SK-N-SH (cell line): ENCODE measurements around the gene GRIN2C. TPM values are rescaled to one million over a fixed set of nuclear protein-coding genes. Genes with fewer than 3 reads are reported as not detected.

Source experiments
- CTCF ChIA-PET: fragments of 300-600, 350-600 bp; formaldehyde crosslinking; extraction: SDS; loops from one replicate; lab custom pipeline; 2021; lab: Yijun Ruan, JAX
- POLR2A ChIA-PET: fragments of 350-600 bp; sonication (Branson Sonifier 250); formaldehyde crosslinking; extraction: SDS; loops from one replicate; lab custom pipeline; 2020; ENCODE audit warnings: antibody characterized with exemption, inconsistent platforms; lab: Yijun Ruan, JAX
- DNase-seq: peaks from one replicate; pipeline ENCODE4 v3.0.0; 2012
- H2AFZ ChIP-seq: fragments of 200-600 bp; sonication (generic); 2 replicates; pipeline ENCODE4 v1.8.1; 2016; ENCODE audit warnings: antibody characterized with exemption, mild to moderate bottlenecking, low read depth
- H3F3A ChIP-seq: fragments of 200-600 bp; sonication (generic); replicated peaks from 2 replicates; pipeline ENCODE3; 2016; ENCODE audit warnings: antibody characterized with exemption, mild to moderate bottlenecking; ENCODE audit not compliant: insufficient read depth
- H3K27ac ChIP-seq, 2 experiments: fragments of 200-500 bp in 1 of 2; fragments of 200-600 bp in 1 of 2; sonication (Bioruptor generic) in 1 of 2; sonication (generic), shearing (Covaris generic) in 1 of 2; 2 replicates each; pipeline versions ENCODE4 v1.5.1 to v1.6.1; 2014 to 2016; ENCODE audit warnings: low read depth in 2 of 2, inconsistent platforms in 1 of 2, low read length in 1 of 2, mild to moderate bottlenecking in 1 of 2, mixed read lengths in 1 of 2
- H3K27me3 ChIP-seq: fragments of 200-600 bp; sonication (generic), shearing (Covaris generic); 2 replicates; pipeline ENCODE4 v1.6.1; 2016; ENCODE audit warnings: mixed run types; ENCODE audit not compliant: insufficient read depth
- H3K36me3 ChIP-seq, 2 experiments: fragments of 200-500 bp in 1 of 2; fragments of 200-600 bp in 1 of 2; sonication (Bioruptor generic) in 1 of 2; sonication (generic) in 1 of 2; replicated peaks in 1 of 2; 2 replicates each; pipeline versions ENCODE3 to v1.5.1; 2014 to 2016; ENCODE audit warnings: low read length in 1 of 2, mild to moderate bottlenecking in 1 of 2; ENCODE audit not compliant: insufficient read depth in 2 of 2, control insufficient read depth in 1 of 2
- H3K4me1 ChIP-seq, 2 experiments: fragments of 200-500 bp in 1 of 2; fragments of 200-600 bp in 1 of 2; sonication (Bioruptor generic) in 1 of 2; sonication (generic), shearing (Covaris generic) in 1 of 2; 2 replicates each; pipeline versions ENCODE4 v1.5.1 to v1.6.1; 2014 to 2016; ENCODE audit warnings: low read depth in 1 of 2, low read length in 1 of 2, mixed run types in 1 of 2; ENCODE audit not compliant: insufficient read depth in 2 of 2, control insufficient read depth in 1 of 2
- H3K4me2 ChIP-seq: fragments of 200-600 bp; sonication (generic), shearing (Covaris generic); 2 replicates; pipeline ENCODE4 v1.6.1; 2017; ENCODE audit warnings: mixed run types
- H3K4me3 ChIP-seq, 2 experiments: fragments of 200-500 bp in 1 of 2; fragments of 200-600 bp in 1 of 2; sonication (Bioruptor generic) in 1 of 2; sonication (generic), shearing (Covaris generic) in 1 of 2; 2 replicates each; pipeline versions ENCODE4 v1.5.1 to v1.8.1; 2014 to 2016; ENCODE audit warnings: low read depth in 2 of 2, inconsistent platforms in 1 of 2, low read length in 1 of 2, mild to moderate bottlenecking in 1 of 2, mixed read lengths in 1 of 2, moderate library complexity in 1 of 2
- H3K79me2 ChIP-seq: fragments of 200-600 bp; sonication (generic); 2 replicates; pipeline ENCODE4 v1.8.1; 2017; ENCODE audit warnings: mild to moderate bottlenecking; ENCODE audit not compliant: insufficient read depth
- H3K9ac ChIP-seq: fragments of 200-600 bp; sonication (generic); 2 replicates; pipeline ENCODE4 v1.6.1; 2017; ENCODE audit warnings: mixed run types
- H3K9me2 ChIP-seq: fragments of 200-600 bp; sonication (generic); 2 replicates; pipeline ENCODE4 v1.6.1; 2017; ENCODE audit warnings: mixed run types
- H3K9me3 ChIP-seq: fragments of 200-600 bp; sonication (generic); 2 replicates; pipeline ENCODE4 v1.6.1; 2017; ENCODE audit warnings: mixed run types, mild to moderate bottlenecking, moderate library complexity
- H4K20me1 ChIP-seq: fragments of 200-600 bp; sonication (generic); 2 replicates; pipeline ENCODE4 v1.6.1; 2017; ENCODE audit warnings: mild to moderate bottlenecking, mixed run types; ENCODE audit not compliant: insufficient read depth
- CHD2 ChIP-seq: fragments of 150-350 bp; IDR thresholded peaks from 2 replicates; pipeline ENCODE4 v1.6.1; 2018; ENCODE audit warnings: low read length; ENCODE audit not compliant: partially characterized antibody
- EZH2phosphoT487 ChIP-seq: fragments of 200-600 bp; sonication (generic); IDR thresholded peaks from 2 replicates; pipeline ENCODE4 v1.6.1; 2017; ENCODE audit warnings: low read depth, mixed run types, mild to moderate bottlenecking, antibody characterized with exemption, moderate library complexity, borderline replicate concordance
- FOXM1 ChIP-seq: IDR thresholded peaks from 2 replicates; pipeline ENCODE4 v1.4.0; 2012; ENCODE audit warnings: low read depth, mild to moderate bottlenecking
- JUND ChIP-seq: IDR thresholded peaks from 2 replicates; pipeline ENCODE4 v1.4.0; 2012
- NFIC ChIP-seq: IDR thresholded peaks from 2 replicates; pipeline ENCODE4 v1.4.0; 2012; ENCODE audit warnings: borderline replicate concordance
- NRF1 ChIP-seq: IDR thresholded peaks from 2 replicates; pipeline ENCODE4 v1.6.1; 2012; ENCODE audit warnings: low read depth, mild to moderate bottlenecking, low read length
- RAD21 ChIP-seq: IDR thresholded peaks from 2 replicates; pipeline ENCODE4 v1.6.1; 2012; ENCODE audit warnings: mild to moderate bottlenecking, low read length
- RXRA ChIP-seq: IDR thresholded peaks from 2 replicates; pipeline ENCODE4 v1.4.0; 2012; ENCODE audit warnings: low read depth, mild to moderate bottlenecking, borderline replicate concordance
- SIN3A ChIP-seq: IDR thresholded peaks from 2 replicates; pipeline ENCODE4 v1.6.1; 2012; ENCODE audit warnings: low read depth, mild to moderate bottlenecking, low read length, moderate library complexity, borderline replicate concordance
- SMC3 ChIP-seq: IDR thresholded peaks from 2 replicates; pipeline ENCODE4 v1.6.1; 2012; ENCODE audit warnings: low read depth, low read length, improper control_type of control experiment
- TEAD4 ChIP-seq: IDR thresholded peaks from 2 replicates; pipeline ENCODE4 v1.4.0; 2012; ENCODE audit warnings: mild to moderate bottlenecking, borderline replicate concordance; ENCODE audit not compliant: insufficient read depth
- YY1 ChIP-seq: IDR thresholded peaks from 2 replicates; pipeline ENCODE4 v1.4.0; 2012; ENCODE audit warnings: low read depth, mild to moderate bottlenecking
- WGBS: methylation state at CpG from one replicate; pipeline ENCODE4 v1.1.6; 2017; ENCODE audit warnings: low lambda C conversion rate; 5-methylcytosine and 5-hydroxymethylcytosine counted together
- polyA plus RNA-seq, 3 experiments: library from polyadenylated mRNA; depleted of rRNA; stranded (reverse); fragments of >200 nt; gene quantifications; 2 replicates each; pipeline ENCODE4 v1.2.3, GENCODE V29; 2012
- TF ChIP-seq, protein P1 (sequence below): IDR thresholded peaks from 2 replicates; pipeline ENCODE4; 2012
- TF ChIP-seq, protein P2 (sequence below): fragments of 150-350 bp; IDR thresholded peaks from 2 replicates; pipeline ENCODE4 v1.6.1; 2017; ENCODE audit warnings: antibody characterized with exemption, low read length, low read depth, borderline replicate concordance
- TF ChIP-seq, protein P3 (sequence below): IDR thresholded peaks from 2 replicates; pipeline ENCODE4 v1.4.0; 2012; ENCODE audit warnings: low read depth

The GRIN2C gene
- polyA plus RNA-seq, 1 of the 3 experiments (the other 2 are of a cell fraction), result 0.39 TPM

DNA sequence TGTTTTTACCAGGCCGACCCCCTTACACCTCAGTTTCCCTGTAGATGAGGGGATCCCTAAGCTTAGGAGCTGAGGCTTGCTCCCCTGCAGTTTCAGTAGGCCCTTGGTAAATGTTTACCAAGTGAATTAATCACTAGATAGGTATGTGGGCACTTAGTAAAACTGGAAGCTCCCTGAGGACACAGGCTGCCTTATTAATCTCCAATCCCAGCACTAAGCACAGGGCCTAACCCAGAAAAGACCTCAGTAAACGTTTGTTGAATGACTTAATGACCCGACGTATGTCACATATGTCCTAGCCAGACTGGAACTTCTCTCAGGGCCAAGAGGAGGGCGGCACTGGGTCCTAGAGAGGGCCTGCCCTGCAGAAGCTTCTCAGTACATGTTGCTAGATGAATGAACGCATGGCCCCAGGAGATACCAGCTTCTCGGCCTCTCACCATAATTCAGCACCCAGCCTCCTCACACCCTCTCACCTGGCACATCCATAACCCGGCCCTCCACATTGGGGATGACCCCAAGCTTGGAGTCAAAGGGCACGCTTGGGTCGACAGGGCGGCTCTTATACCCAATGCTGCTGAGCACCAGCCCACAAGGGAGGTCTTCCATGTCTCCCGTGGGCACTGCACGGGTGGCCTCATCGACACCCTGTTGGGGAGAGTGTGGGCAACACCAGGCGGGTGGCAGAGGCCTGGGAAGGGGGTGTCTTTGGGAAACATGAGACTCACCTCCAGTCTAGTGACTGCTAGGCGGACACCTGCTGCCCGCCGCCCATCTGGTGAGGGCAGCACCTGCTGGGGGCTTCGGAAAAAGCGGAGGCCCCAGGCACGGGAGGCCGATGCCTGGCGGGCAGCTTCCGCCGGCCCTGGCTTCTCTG, 4.0 kb upstream of the GRIN2C start (continued):
- TF ChIP-seq EZH2phosphoT487 (no peak), RAD21 (no peak), NFIC (no peak), CHD2 (no peak), SMC3 (no peak), FOXM1 (no peak), TEAD4 (no peak), YY1 (no peak), JUND (no peak), SIN3A (no peak)
- TF ChIP-seq, protein P1, sequence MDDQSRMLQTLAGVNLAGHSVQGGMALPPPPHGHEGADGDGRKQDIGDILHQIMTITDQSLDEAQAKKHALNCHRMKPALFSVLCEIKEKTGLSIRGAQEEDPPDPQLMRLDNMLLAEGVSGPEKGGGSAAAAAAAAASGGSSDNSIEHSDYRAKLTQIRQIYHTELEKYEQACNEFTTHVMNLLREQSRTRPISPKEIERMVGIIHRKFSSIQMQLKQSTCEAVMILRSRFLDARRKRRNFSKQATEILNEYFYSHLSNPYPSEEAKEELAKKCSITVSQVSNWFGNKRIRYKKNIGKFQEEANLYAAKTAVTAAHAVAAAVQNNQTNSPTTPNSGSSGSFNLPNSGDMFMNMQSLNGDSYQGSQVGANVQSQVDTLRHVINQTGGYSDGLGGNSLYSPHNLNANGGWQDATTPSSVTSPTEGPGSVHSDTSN, result no peak
- TF ChIP-seq, protein P2, sequence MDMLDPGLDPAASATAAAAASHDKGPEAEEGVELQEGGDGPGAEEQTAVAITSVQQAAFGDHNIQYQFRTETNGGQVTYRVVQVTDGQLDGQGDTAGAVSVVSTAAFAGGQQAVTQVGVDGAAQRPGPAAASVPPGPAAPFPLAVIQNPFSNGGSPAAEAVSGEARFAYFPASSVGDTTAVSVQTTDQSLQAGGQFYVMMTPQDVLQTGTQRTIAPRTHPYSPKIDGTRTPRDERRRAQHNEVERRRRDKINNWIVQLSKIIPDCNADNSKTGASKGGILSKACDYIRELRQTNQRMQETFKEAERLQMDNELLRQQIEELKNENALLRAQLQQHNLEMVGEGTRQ, result no peak

DNA sequence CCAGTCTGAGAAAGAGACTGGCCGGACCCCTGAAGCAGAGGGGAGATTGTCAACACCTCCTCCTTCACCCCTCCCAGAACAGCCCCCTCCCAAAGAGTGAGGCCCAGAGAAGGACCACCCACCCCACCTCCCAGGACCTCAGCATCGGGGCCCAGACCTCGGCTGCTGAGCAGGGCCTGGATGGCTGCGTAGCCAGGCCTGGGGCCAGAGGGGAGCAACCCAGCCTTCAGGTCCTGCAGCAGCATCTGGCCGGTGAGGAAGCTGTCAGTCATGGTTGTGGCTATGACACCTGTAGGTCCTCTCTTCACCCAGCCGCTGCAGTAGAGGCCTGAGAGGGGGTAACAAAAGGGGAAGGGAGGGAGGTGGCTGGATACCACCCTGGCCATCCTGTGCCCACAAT, 3.2 kb upstream of the GRIN2C start:
- no peak overlapping the region for H3K4me3 ChIP-seq
- WGBS, result 80% methylated on average over 1 of the region's 6 CpGs
- POLR2A ChIA-PET, result interaction anchor here (0.8 to 3.8 kb wide), 4 partner anchors 10 to 148 kb away, joined by 3 to 14 read pairs (median 7); partner anchors contain the start of gene FDXR
- DNase-seq, result no peak
- H3F3A ChIP-seq, result peaks cover 6% of the 10 kb centered on the region
- no peaks in the 10 kb centered on the region for H3K9me2 ChIP-seq
- H4K20me1 ChIP-seq, result peaks cover 28% of the 10 kb centered on the region
- H3K27ac ChIP-seq, result no peak overlapping the region
- H3K4me1 ChIP-seq, result peaks cover 0 to 12% of the 10 kb centered on the region in 2 experiments; a peak in 2 of 4 replicates
- no peak overlapping the region for H2AFZ ChIP-seq
- TF ChIP-seq YY1 (no peak), JUND (no peak), RXRA (no peak), NRF1 (no peak)
- TF ChIP-seq, protein P3, sequence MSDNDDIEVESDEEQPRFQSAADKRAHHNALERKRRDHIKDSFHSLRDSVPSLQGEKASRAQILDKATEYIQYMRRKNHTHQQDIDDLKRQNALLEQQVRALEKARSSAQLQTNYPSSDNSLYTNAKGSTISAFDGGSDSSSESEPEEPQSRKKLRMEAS, result no peak
- peaks cover 31% of the 10 kb centered on the region for H3K27me3 ChIP-seq
- H3K36me3 ChIP-seq, result peaks cover 10 to 28% of the 10 kb centered on the region in 2 experiments
- CTCF ChIA-PET, result interaction anchor here (0.6 to 98.1 kb wide), 27 partner anchors 3 to 374 kb away, joined by 3 to 3869 read pairs (median 6); partner anchors contain the start of genes FADS6, FDXR, GRIN2C and NAT9
- H3K79me2 ChIP-seq, result no peaks in the 10 kb centered on the region
- H3K9me3 ChIP-seq, result no peaks in the 10 kb centered on the region
- H3K4me2 ChIP-seq, result no peak overlapping the region
- H3K9ac ChIP-seq, result no peak overlapping the region
